Activated naive CD4-positive, alpha-beta T cell (primary cell): ENCODE results near the gene AWAT1.
A peak's percentile ranks its signal among the peaks of the same experiment; 100 is the strongest.
"Not testable (repeated sequence)": the region's sequence is repeated elsewhere in the genome, so short reads cannot be mapped to it uniquely, and the experiment has no call there.

Experiments used
- DNase-seq, 4 experiments: peaks; one replicate each; lab custom pipeline; 2025; lab: John Stamatoyannopoulos, UW

The AWAT1 gene

DNA sequence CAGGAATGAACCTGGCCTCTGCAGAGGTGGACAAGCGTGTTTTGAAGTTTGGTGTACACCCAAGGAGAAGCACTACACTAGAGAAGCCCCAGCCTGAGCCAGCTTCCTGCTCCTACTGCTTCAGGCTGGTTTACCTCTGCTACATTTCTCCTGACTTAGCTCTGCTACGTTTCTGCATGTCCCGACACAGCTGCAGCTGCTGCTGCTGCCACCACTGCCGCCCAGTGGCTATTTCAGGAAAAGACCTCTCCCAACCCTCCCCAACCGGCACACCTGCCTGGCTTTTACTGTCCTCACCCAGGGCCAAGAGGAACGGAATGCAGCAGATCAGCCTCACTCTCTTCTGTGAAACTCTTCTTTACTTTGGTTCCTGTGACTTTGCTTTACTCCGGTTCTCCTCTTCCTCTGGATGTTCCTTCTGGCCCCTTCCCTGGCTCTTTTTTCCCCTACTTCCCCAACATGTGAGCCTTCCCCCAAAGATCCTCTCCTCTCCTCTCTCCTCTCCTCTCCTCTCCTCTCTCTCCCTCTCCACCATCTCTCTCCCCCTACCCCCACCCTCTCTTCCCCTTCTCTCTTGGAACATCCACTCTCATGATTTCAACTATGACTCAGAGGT lies 28.6 kb downstream of the AWAT1 start:
- peak in 1 of 4 experiments; percentile 2 for DNase-seq

- DNase-seq = no peak
These were observed 30.3 kb downstream of the AWAT1 start for GRCh38 chrX:70264784-70265183.

DNA sequence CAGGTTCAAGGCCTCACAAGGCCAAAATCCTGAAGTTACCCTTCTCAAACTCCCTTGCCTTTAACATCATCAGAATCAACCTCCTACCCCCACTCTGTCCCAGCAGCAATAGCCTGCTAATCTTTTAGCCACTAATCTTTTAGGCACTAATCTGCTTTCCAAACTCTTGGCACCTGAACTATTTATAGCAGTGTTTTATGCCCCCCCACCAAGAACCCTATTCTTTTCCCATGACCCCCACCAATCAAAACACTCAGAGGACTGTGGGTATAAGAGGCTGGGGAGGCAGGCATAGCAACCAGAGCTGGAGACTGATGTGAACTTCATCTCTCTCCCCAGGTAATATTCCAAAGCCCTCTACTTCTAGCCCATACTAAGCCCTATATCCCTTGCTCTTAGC lies 33.6 kb downstream of the AWAT1 start, which contains the start of gene ARR3:
Gene ARR3 (plus strand): TSS at position 301 of the 400 bp plus-strand sequence. CDS start 1,052 bp downstream, outside the sequence.
- DNase-seq = no peak

DNA sequence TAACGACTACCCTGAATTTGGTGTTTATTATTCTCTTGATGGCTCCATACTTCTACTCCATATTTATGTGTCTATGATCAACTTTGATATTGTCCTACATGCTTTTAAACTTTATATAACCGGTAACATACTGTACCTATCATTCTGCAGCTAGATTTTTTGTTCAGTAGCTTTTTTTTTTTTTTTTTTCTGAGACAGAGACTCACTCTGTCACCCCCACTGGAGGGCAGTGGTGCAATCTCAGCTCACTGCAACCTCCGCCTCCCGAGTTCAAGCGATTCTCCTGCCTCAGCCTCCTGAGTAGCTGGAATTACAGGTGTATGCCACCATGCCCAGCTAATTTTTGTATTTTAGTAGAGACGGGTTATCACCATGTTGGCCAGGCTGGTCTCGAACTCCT lies 39.6 kb downstream of the AWAT1 start:
- not testable (repeated sequence) for DNase-seq

- DNase-seq = no peak
These were observed 44.6 kb downstream of the AWAT1 start for GRCh38 chrX:70279081-70279480.

DNA sequence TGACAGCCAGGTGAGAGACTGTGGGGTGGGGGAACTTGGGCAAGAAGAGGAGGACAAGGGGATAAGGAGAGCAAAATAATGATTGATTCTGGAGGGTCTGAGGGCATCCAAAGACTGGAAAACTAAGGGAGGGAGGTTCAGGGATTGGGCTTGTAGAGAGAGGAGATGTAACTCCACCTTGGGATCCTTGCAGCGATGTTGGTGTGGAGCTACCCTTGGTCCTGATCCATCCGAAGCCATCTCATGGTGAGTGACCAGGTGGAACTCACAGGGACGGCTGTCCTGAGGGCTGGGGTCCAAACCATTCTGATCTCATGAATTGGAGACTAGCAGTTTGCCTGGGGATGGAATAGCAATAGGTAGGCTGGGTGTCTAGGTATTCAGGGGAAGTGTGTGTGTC lies 46.1 kb downstream of the AWAT1 start:
- DNase-seq = no peak

DNA sequence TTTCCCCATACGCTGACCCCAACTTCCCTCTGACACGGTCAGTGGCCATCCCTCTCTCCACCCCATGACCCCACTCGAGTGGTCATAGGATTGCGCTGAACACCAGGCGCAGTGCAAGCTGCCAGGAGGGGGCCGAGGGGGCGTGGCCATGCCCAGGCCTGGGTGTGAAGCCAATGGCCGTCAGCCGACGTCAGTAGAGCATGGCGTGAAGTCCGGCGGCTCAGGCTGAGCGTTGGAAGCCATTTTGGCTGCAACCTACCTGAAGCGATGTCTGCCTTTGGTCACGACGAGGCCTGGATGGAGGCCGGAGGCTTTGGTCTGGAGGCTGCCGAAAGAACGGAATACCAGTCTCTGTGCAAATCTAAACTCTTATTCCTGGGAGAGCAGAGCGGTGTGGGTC lies 47.5 kb downstream of the AWAT1 start, which contains the start of gene RAB41:
Gene RAB41 (plus strand): TSS at position 222 of the 400 bp plus-strand sequence. CDS start 46 bp downstream, at position 268.
- no peak for DNase-seq

DNA sequence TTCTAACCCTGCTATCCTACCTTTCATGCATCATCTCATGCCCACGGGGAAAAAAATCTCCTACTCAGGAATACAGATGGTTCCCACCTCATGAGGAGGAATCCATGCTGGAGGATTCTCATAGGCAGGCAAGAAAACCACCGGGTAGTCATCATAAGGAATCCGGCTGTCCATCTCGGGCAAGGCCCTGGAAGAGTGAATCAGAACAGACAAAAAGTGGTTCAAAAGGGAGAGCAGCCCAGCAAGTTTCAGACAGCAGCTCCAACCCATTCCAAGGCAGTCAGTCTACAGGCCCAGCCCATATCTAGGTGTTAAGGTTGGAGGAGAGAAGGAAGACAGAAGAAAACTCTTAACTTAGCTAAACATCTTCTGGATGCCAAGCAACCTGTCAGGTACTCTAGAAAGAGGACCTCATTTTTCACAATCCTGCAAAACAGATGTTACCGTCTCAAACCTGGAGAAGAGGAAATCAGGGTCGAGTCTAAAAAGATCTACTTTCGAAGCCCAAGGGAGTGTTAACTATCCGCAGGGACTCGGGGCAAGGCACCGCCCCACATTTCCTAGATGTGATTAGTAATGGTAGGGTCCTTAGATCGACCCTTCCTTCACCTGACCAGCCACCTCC lies 54.8 kb downstream of the AWAT1 start:
- no peak for DNase-seq
